Measurements from ENCODE around the gene PRAMEF26.
"Not testable (repeated sequence)": the region's sequence is repeated elsewhere in the genome, so short reads cannot be mapped to it uniquely, and the experiment has no call there.

DNA sequence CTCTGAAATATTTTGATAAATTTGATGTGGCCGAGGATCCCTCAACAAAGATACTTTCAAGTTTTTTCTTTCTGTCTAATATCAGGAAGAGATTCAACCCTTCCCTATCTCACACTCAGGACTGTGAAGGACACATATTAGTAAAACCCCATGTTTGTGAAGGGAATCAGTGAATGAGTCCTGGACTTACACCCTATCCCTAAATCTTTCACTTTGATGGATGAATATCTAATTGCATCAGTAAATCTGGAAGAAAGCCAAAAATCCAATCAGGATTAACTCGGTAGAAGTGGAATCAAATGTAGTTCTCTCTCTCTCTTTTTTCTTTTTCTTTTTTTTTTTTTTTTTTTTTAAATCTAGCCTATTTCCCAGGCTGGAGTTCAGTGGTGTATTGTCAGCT is 15.7 kb upstream of the PRAMEF26 start, which contains the start of gene PRAMEF9:
- TF ChIP-seq, protein P1, sequence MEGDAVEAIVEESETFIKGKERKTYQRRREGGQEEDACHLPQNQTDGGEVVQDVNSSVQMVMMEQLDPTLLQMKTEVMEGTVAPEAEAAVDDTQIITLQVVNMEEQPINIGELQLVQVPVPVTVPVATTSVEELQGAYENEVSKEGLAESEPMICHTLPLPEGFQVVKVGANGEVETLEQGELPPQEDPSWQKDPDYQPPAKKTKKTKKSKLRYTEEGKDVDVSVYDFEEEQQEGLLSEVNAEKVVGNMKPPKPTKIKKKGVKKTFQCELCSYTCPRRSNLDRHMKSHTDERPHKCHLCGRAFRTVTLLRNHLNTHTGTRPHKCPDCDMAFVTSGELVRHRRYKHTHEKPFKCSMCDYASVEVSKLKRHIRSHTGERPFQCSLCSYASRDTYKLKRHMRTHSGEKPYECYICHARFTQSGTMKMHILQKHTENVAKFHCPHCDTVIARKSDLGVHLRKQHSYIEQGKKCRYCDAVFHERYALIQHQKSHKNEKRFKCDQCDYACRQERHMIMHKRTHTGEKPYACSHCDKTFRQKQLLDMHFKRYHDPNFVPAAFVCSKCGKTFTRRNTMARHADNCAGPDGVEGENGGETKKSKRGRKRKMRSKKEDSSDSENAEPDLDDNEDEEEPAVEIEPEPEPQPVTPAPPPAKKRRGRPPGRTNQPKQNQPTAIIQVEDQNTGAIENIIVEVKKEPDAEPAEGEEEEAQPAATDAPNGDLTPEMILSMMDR (IDR thresholded peaks at IDR 0.05): not testable (repeated sequence)
- not testable (repeated sequence) for TF ChIP-seq EP300, POLR2A (IDR thresholded peaks at IDR 0.05)

Data from upper lobe of left lung (tissue), 4 donors.